WERI-Rb-1 (cell line): Measurements from ENCODE around the gene SPANXD.

Experiments
- DNase-seq: peaks from one replicate; pipeline ENCODE4 v3.0.0-alpha.2; 2020
- H3K27ac ChIP-seq: fragments of 250-450 bp; sonication (Bioruptor Pico); 2 replicates; pipeline ENCODE4 v1.5.1; 2020; ENCODE audit warnings: mild to moderate bottlenecking, moderate library complexity
- H3K27me3 ChIP-seq: fragments of 250-450 bp; sonication (Bioruptor Pico); 2 replicates; pipeline ENCODE4 v1.5.1; 2021; ENCODE audit warnings: mild to moderate bottlenecking, low read depth, moderate library complexity; ENCODE audit not compliant: insufficient read depth, severe bottlenecking
- H3K36me3 ChIP-seq: fragments of 250-450 bp; sonication (Bioruptor Pico); 2 replicates; pipeline ENCODE4 v1.5.1; 2020; ENCODE audit warnings: mild to moderate bottlenecking, moderate library complexity
- H3K4me3 ChIP-seq: 2 replicates; pipeline ENCODE4 v1.5.1; 2011; ENCODE audit warnings: low read depth, mild to moderate bottlenecking, control low read depth, low read length
- H3K9me3 ChIP-seq: fragments of 250-450 bp; sonication (Bioruptor Pico); 2 replicates; pipeline ENCODE4 v1.5.1; 2021; ENCODE audit warnings: mild to moderate bottlenecking, moderate library complexity; ENCODE audit not compliant: severe bottlenecking
- CTCF ChIP-seq: IDR thresholded peaks from 2 replicates; pipeline ENCODE4 v1.5.1; 2011; ENCODE audit warnings: low read depth, mild to moderate bottlenecking, control low read depth, inconsistent platforms, low read length

The SPANXD gene

GRCh38 chrX:141652286-141652685 is 46.3 kb downstream of the SPANXD start:
- no peak for DNase-seq
- peaks cover 31% of the 10 kb centered on the region for H3K27me3 ChIP-seq

More at GRCh38 chrX:141652286-141652685, 46.3 kb downstream of the SPANXD start:
- H3K27ac ChIP-seq, result no peak overlapping the region
- H3K9me3 ChIP-seq, result no peaks in the 10 kb centered on the region
- TF ChIP-seq CTCF, result no peak
- no peaks in the 10 kb centered on the region for H3K36me3 ChIP-seq
- H3K4me3 ChIP-seq, result no peak overlapping the region
